B cell (primary cell): Measurements from ENCODE around the gene VEGFA. TPM values are rescaled to one million over a fixed set of nuclear protein-coding genes. Genes with fewer than 3 reads are reported as not detected.

Experiments used
- ATAC-seq: fragments of 200-7000 bp; cut with Tn5 transposase; one replicate; pipeline ENCODE4 v1.10.0; 2021; ENCODE audit warnings: low read depth, mild to moderate bottlenecking, moderate number of reproducible peaks, moderate library complexity
- CTCF ChIA-PET: fragments of 350-600 bp; sonication (Branson Sonifier 250); formaldehyde crosslinking; loops from one replicate; lab custom pipeline; 2021; ENCODE audit warnings: antibody characterized with exemption, inconsistent platforms; lab: Charles Lee
- POLR2A ChIA-PET: fragments of 350-600 bp; sonication (Branson Sonifier 250); formaldehyde crosslinking; loops from one replicate; lab custom pipeline; 2021; ENCODE audit warnings: antibody characterized with exemption; lab: Charles Lee
- DNase-seq: peaks from one replicate; pipeline ENCODE4 v3.0.0; 2013
- H2AFZ ChIP-seq: 2 replicates; pipeline ENCODE4 v1.6.1; 2012; ENCODE audit warnings: mild to moderate bottlenecking, low read depth, low read length; ENCODE audit not compliant: insufficient read depth, poor library complexity, severe bottlenecking
- H3K27ac ChIP-seq, 2 donors: 1 replicate in 1 of 2; 2 replicates in 1 of 2; pipeline ENCODE4 v1.5.1; 2012 to 2013; ENCODE audit warnings: low read length in 2 of 2, mild to moderate bottlenecking in 2 of 2, moderate library complexity in 1 of 2
- H3K27me3 ChIP-seq, 4 experiments: fragments of 200-600 bp in 1 of 4; sonication (generic) in 1 of 4; replicated peaks in 1 of 4; 1 replicate in 2 of 4; 2 replicates in 2 of 4; pipeline versions ENCODE4 v1.6.1 to v1.7.0; 2013 to 2016; ENCODE audit warnings: low read length in 3 of 4, mild to moderate bottlenecking in 2 of 4, mixed read lengths in 1 of 4, moderate library complexity in 1 of 4; ENCODE audit not compliant: insufficient read depth in 4 of 4, control insufficient read depth in 3 of 4; ENCODE audit errors: control extremely low read depth in 1 of 4
- H3K36me3 ChIP-seq, 2 experiments: replicated peaks in 1 of 2; 1 replicate in 1 of 2; 2 replicates in 1 of 2; pipeline versions ENCODE4 v1.6.1 to v1.7.1; 2013; ENCODE audit warnings: low read length in 1 of 2; ENCODE audit not compliant: insufficient read depth in 2 of 2, control insufficient read depth in 1 of 2; ENCODE audit errors: control extremely low read depth in 1 of 2, extremely low read depth in 1 of 2
- H3K4me1 ChIP-seq, 2 donors: fragments of 200-600 bp in 1 of 2; sonication (generic) in 1 of 2; 1 replicate in 1 of 2; 2 replicates in 1 of 2; pipeline versions ENCODE4 v1.5.1 to v1.6.1; 2013 to 2017; ENCODE audit warnings: low read length in 2 of 2; ENCODE audit not compliant: control insufficient read depth in 2 of 2, insufficient read depth in 2 of 2
- H3K4me2 ChIP-seq: replicated peaks from 2 replicates; pipeline ENCODE3; 2012; ENCODE audit warnings: mild to moderate bottlenecking, low read depth, low read length; ENCODE audit not compliant: poor library complexity, severe bottlenecking
- H3K4me3 ChIP-seq, 5 experiments: fragments of 200-600 bp in 1 of 5; sonication (generic) in 1 of 5; 1 replicate in 3 of 5; 2 replicates in 2 of 5; pipeline versions ENCODE4 v1.5.1 to v1.7.0; 2011 to 2016; ENCODE audit warnings: low read length in 4 of 5, mild to moderate bottlenecking in 4 of 5, low read depth in 2 of 5, control low read depth in 1 of 5, moderate library complexity in 1 of 5; ENCODE audit not compliant: insufficient read depth in 1 of 5; ENCODE audit errors: control extremely low read depth in 1 of 5, extremely low read depth in 1 of 5
- H3K79me2 ChIP-seq: fragments of 200-600 bp; sonication (generic); one replicate; pipeline ENCODE4 v1.6.0; 2016; ENCODE audit warnings: low read length; ENCODE audit not compliant: control insufficient read depth, insufficient read depth
- H3K9ac ChIP-seq: fragments of 200-600 bp; sonication (generic); 2 replicates; pipeline ENCODE4 v1.6.1; 2017; ENCODE audit warnings: mild to moderate bottlenecking, low read length, moderate library complexity
- H3K9me3 ChIP-seq, 3 donors: one replicate each; pipeline versions ENCODE4 v1.6.1 to v1.7.1; 2013; ENCODE audit warnings: low read length in 2 of 3; ENCODE audit not compliant: control insufficient read depth in 2 of 3, insufficient read depth in 1 of 3; ENCODE audit errors: control extremely low read depth in 1 of 3
- H4K20me1 ChIP-seq: 2 replicates; pipeline ENCODE4 v1.6.0; 2012; ENCODE audit warnings: mild to moderate bottlenecking, low read length; ENCODE audit not compliant: insufficient read depth, control insufficient read depth, poor library complexity, severe bottlenecking
- H3K27ac Mint-ChIP-seq: one replicate; pipeline ENCODE4 v1.8.0; 2021; ENCODE audit warnings: mixed read lengths
- H3K27me3 Mint-ChIP-seq: one replicate; pipeline ENCODE4 v1.8.0; 2021; ENCODE audit warnings: mixed read lengths
- H3K4me1 Mint-ChIP-seq: one replicate; pipeline ENCODE4 v1.8.0; 2021; ENCODE audit warnings: mixed read lengths
- H3K4me3 Mint-ChIP-seq: one replicate; pipeline ENCODE4 v1.8.0; 2021; ENCODE audit warnings: mixed read lengths
- H3K9me3 Mint-ChIP-seq: one replicate; pipeline ENCODE4 v1.8.0; 2022; ENCODE audit warnings: mixed read lengths; ENCODE audit not compliant: insufficient read depth
- CTCF ChIP-seq: fragments of 200-600 bp; IDR thresholded peaks from one replicate; pipeline ENCODE4 v1.8.0; 2022; ENCODE audit warnings: antibody characterized with exemption, mild to moderate bottlenecking
- EZH2 ChIP-seq: IDR thresholded peaks from 2 replicates; pipeline ENCODE4 v1.6.1; 2012; ENCODE audit warnings: borderline replicate concordance, low read depth, mild to moderate bottlenecking, moderate library complexity, low read length; ENCODE audit not compliant: insufficient read depth, poor library complexity, severe bottlenecking
- WGBS: methylation state at CpG from one replicate; pipeline ENCODE4 v1.1.5; 2013; ENCODE audit warnings: missing lambda C conversion rate; ENCODE audit not compliant: insufficient coverage; 5-methylcytosine and 5-hydroxymethylcytosine counted together
- intact Hi-C: fragments of 100-400 bp; cut with micrococcal nuclease; formaldehyde crosslinking; loops from one replicate; pipeline ENCODE4 v1.10.0; 2022
- polyA plus RNA-seq: library from polyadenylated mRNA; depleted of rRNA; stranded (reverse); fragments of >200 nt; gene quantifications from 2 replicates; pipeline ENCODE4 v1.2.3, GENCODE V29; 2012
- total RNA-seq, 2 donors: library from RNA; stranded (reverse); fragments of 120-200 nt in 1 of 2; gene quantifications; 1 replicate in 1 of 2; 2 replicates in 1 of 2; pipeline versions ENCODE4 v1.2.3 to v1.2.4, GENCODE V29; 2013 to 2022

VEGFA gene
- total and polyA plus RNA-seq, 2 donors (not counting 1 experiment from before 2014, with no cell fraction given) = 3.9 to 6.4 TPM

- POLR2A ChIA-PET = no interaction called here
- intact Hi-C loops = no loop called here
- H3K27me3 ChIP-seq = peaks cover 0 to 4% (median 1%) of the 10 kb centered on the region in 4 experiments
- CTCF ChIA-PET = no interaction called here
- WGBS = 5% methylated on average over 4 of the region's 6 CpGs
- H2AFZ ChIP-seq = peak overlapping the region; percentile 68
- H3K4me2 ChIP-seq = peak overlapping the region; percentile 38
- DNase-seq = peak; percentile 35
- TF ChIP-seq EZH2 (no peak), CTCF (no peak)
- no peaks in the 10 kb centered on the region for H3K27me3 Mint-ChIP-seq
- no peaks in the 10 kb centered on the region for H3K79me2 ChIP-seq
- ATAC-seq = peak; percentile 54
- H3K9ac ChIP-seq = no peak overlapping the region
- H3K27ac ChIP-seq = peak overlapping the region in 1 of 2 donors; percentile 48
- no peak overlapping the region for H3K4me3 Mint-ChIP-seq
- H3K27ac Mint-ChIP-seq = peak overlapping the region; percentile 68
- H3K4me3 ChIP-seq = no peak overlapping the region
- H4K20me1 ChIP-seq = no peaks in the 10 kb centered on the region
- no peaks in the 10 kb centered on the region for H3K9me3 Mint-ChIP-seq
- no peaks in the 10 kb centered on the region for H3K36me3 ChIP-seq
- no peaks in the 10 kb centered on the region for H3K9me3 ChIP-seq
- H3K4me1 ChIP-seq = peaks cover 11 to 13% of the 10 kb centered on the region in 2 donors
- peaks cover 20% of the 10 kb centered on the region for H3K4me1 Mint-ChIP-seq
Measured at GRCh38 chr6:43799551-43800297, 29.7 kb downstream of the VEGFA start.

- Histone ChIP-seq H3K4me3 (no peak overlapping the region), H3K9ac (no peak overlapping the region), H4K20me1 (no peaks in the 10 kb centered on the region), H3K9me3 (no peaks in the 10 kb centered on the region), H3K27ac (no peak overlapping the region), H3K36me3 (no peaks in the 10 kb centered on the region), H3K4me2 (no peak overlapping the region), H3K27me3 (no peaks in the 10 kb centered on the region), H3K79me2 (no peaks in the 10 kb centered on the region), H3K4me1 (peaks cover 11 to 13% of the 10 kb centered on the region in 2 donors), H2AFZ (peak overlapping the region; percentile 68)
- POLR2A ChIA-PET = no interaction called here
- DNase-seq = no peak
- Mint-ChIP-seq H3K4me3 (no peak overlapping the region), H3K27me3 (no peaks in the 10 kb centered on the region), H3K9me3 (no peaks in the 10 kb centered on the region), H3K4me1 (peaks cover 20% of the 10 kb centered on the region), H3K27ac (no peak overlapping the region)
- 79% methylated on average over 2 of the region's 3 CpGs for WGBS
- TF ChIP-seq CTCF = no peak
- TF ChIP-seq EZH2 = no peak
- CTCF ChIA-PET = no interaction called here
- no peak for ATAC-seq
- intact Hi-C loops = no loop called here
Measured at GRCh38 chr6:43800298-43800623, 30.2 kb downstream of the VEGFA start.
